Epithelial cell of esophagus (primary cell): Measurements from ENCODE around the gene GRK3.

Experiments
- DNase-seq: peaks from one replicate; pipeline ENCODE4 v3.0.0; 2010; ENCODE audit warnings: low read depth
- H3K4me3 ChIP-seq: 2 replicates; pipeline ENCODE4 v1.5.1; 2011; ENCODE audit warnings: mild to moderate bottlenecking, low read length, control low read depth
- CTCF ChIP-seq: IDR thresholded peaks from 2 replicates; pipeline ENCODE4 v1.5.1; 2011; ENCODE audit warnings: low read depth, mild to moderate bottlenecking, low read length, control low read depth, inconsistent platforms; ENCODE audit not compliant: insufficient read depth; ENCODE audit errors: missing control alignments

GRK3 gene

GRCh38 chr22:25744694-25745093 lies 180.2 kb downstream of the GRK3 start:
- no peak for DNase-seq
- TF ChIP-seq CTCF: no peak
- no peak overlapping the region for H3K4me3 ChIP-seq

DNA sequence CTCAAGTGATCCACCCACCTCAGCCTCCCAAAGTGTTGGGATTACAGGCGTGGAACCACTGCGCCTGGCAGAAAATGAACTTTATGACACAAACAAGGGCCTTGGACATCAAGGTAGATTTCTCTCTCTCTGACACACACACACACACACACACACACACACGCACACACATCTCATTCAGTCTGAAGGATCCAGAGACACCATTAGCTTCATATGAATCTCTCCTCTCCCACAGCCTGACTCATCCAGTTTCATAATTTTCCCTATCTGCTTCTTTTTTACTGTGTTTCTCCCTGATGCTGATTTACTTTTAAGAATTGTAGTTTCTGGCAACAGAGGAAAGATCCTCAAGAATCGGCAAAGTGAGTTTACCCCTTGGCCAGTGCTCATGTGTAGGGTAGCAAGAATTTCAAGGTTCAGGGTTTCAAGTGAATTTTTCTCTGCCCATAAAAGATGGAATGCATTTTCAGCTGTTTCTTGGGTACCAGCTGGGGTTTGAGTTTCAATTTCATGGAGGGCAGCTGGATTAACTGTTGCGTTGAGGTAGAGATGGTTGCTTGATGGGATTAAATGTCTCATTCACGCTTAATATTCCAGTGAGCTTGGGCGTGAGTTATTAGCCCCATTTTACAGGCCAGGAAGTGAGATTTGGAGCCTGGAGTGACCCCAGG lies 181.0 kb downstream of the GRK3 start:
- peak; percentile 37 for DNase-seq
- H3K4me3 ChIP-seq: no peak overlapping the region
- TF ChIP-seq CTCF: no peak

- H3K4me3 ChIP-seq: no peak overlapping the region
- peak; percentile 65 for DNase-seq
- no peak for TF ChIP-seq CTCF
Observed at GRCh38 chr22:25746012-25746373, 181.5 kb downstream of the GRK3 start.

GRCh38 chr22:25747245-25747944 lies 182.9 kb downstream of the GRK3 start:
- no peak for TF ChIP-seq CTCF
- peak; percentile 15 for DNase-seq
- H3K4me3 ChIP-seq: no peak overlapping the region

DNA sequence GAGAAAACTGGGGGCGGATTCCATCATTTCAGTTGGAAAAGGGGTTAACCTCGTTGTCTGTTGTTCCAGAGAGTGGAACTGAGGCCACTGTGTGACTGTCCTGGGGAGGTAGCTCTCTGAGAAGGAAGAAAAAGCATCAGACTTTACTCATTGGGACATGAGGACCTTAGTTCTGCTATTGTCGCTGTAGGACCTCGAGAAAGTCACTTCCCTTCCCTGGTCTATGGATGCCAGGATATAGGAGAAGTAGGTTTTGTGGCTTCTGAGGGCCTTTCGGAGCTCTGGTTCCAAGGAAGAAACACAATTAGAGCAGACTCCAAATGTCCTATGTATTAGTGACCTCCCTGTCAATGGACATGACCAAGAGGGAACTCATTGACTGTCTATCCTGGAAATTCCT lies 183.7 kb downstream of the GRK3 start:
- no peak for TF ChIP-seq CTCF
- no peak overlapping the region for H3K4me3 ChIP-seq
- no peak for DNase-seq

GRCh38 chr22:25748704-25749103 lies 184.2 kb downstream of the GRK3 start:
- no peak for DNase-seq
- no peak overlapping the region for H3K4me3 ChIP-seq
- TF ChIP-seq CTCF: no peak

GRCh38 chr22:25749420-25750169 lies 185.1 kb downstream of the GRK3 start:
- no peak for TF ChIP-seq CTCF
- no peak overlapping the region for H3K4me3 ChIP-seq
- DNase-seq: no peak
